C4-2B (cell line): ENCODE results near the gene C19orf81.

ENCODE experiments used
- ZFX ChIP-seq: fragments of 450-650 bp; IDR thresholded peaks from 2 replicates; pipeline ENCODE4 v1.6.1; 2017
- TF ChIP-seq, protein P1 (sequence below): fragments of 450-650 bp; conservative IDR thresholded peaks from 2 replicates; pipeline ENCODE4 v1.5.1; 2017; ENCODE audit warnings: mild to moderate bottlenecking

DNA sequence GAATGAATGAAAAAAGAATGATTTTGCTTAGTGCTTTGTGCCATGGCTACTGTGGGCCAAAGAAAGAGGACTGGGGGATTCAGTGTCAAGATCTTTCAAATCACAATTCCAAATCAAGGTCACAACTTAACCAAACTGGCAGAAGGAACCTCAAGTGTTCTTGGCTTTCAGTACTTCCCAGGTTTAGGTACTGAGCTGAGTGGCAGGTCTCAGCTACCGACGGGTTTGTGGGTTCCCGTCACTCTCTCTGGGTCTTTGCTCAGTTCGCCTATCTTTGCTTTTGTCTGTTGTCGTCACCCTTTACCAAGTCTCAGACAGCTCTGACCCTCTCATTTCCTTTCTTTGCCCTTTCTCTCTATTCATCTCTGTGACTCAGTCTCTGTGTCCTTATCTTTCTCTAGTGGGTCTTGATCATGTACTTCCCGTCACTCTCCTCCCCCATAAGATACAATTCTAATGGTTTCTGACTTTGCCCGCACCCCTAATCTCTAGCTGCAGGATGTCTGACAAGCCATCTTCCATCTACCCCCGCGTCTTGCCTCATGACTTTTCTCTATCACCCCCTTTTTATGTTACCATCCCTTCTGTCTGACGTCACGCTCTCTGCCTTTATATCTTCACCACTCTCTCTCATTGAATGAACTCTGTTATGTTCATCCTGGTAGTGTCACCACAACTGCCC, 47.7 kb upstream of the C19orf81 start:
- TF ChIP-seq, protein P1, sequence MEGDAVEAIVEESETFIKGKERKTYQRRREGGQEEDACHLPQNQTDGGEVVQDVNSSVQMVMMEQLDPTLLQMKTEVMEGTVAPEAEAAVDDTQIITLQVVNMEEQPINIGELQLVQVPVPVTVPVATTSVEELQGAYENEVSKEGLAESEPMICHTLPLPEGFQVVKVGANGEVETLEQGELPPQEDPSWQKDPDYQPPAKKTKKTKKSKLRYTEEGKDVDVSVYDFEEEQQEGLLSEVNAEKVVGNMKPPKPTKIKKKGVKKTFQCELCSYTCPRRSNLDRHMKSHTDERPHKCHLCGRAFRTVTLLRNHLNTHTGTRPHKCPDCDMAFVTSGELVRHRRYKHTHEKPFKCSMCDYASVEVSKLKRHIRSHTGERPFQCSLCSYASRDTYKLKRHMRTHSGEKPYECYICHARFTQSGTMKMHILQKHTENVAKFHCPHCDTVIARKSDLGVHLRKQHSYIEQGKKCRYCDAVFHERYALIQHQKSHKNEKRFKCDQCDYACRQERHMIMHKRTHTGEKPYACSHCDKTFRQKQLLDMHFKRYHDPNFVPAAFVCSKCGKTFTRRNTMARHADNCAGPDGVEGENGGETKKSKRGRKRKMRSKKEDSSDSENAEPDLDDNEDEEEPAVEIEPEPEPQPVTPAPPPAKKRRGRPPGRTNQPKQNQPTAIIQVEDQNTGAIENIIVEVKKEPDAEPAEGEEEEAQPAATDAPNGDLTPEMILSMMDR, result no peak
- TF ChIP-seq ZFX, result no peak
